ENCODE results near the gene DNAH7.
"Not testable (repeated sequence)": the region's sequence is repeated elsewhere in the genome, so short reads cannot be mapped to it uniquely, and the experiment has no call there.

The DNAH7 gene

GRCh38 chr2:195716466-195716865 lies 352.2 kb downstream of the DNAH7 start:
- ATAC-seq (no peak), DNase-seq (no peak)

- no peak for DNase-seq
- no peak for ATAC-seq
These were observed 357.2 kb downstream of the DNAH7 start for GRCh38 chr2:195711478-195711877.

DNA sequence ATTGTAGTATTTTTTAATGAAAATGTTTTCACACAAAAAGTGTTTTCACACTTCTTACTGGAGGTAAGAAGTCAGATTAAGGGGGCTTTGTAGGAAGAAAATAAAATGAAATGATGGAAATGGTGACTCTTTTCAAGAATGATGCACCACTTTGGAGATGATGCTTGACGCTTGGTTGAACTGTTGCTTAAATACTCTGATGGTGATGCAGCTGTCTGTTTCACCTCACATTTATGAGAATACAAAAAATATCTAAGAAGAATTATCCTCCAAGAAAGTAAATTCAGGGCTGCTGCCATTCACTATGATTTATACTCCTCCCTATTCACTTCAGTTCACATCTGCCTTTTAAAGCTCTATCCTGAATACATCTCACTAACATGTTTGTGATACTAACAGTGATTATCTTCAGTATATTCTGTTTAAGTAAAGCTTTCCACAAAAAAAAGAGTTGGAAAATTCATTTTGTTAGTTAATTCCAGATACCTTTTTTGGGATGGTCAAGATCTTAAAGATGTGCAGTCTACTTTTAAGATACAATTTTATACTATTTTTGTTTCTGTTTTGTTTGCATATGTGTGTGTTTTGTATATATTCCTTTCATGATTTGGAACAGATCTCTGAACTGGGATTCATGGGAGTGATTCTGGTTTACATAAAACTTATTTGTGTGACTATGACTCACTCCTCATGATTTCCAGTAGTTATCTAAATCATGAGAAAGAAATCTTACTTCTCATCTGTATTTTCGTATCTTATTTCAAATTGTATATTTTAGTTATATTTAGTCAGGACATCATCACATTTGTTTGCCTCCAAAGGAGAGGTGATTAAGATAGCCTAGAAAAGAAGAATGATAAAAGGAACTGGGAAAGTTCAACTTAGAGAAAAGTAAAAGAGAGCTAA lies 358.5 kb downstream of the DNAH7 start:
- DNase-seq = no peak
- no peak for ATAC-seq

- ATAC-seq = no peak
- no peak for DNase-seq
These were observed 362.3 kb downstream of the DNAH7 start for GRCh38 chr2:195706161-195706900.

DNA sequence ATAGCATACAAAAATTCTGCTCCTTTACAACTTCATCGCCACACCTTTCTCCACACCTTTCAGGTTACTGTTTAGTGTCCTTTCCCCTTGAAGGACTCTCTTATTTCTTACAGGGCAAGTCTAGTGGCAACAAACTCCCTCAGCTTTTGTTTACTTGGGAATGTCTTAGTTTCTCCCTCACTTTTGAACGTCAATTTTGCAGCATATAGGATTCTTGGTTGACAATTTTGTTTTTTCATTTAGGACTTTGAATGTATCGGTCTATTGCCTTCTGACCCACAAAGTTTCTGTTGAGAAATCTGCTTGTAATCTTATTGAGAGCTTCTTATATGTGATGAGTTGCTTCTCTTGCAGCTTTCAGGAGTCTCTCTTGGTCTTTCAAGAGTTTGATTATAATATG lies 368.2 kb downstream of the DNAH7 start:
- DNase-seq (no peak), ATAC-seq (no peak)

DNA sequence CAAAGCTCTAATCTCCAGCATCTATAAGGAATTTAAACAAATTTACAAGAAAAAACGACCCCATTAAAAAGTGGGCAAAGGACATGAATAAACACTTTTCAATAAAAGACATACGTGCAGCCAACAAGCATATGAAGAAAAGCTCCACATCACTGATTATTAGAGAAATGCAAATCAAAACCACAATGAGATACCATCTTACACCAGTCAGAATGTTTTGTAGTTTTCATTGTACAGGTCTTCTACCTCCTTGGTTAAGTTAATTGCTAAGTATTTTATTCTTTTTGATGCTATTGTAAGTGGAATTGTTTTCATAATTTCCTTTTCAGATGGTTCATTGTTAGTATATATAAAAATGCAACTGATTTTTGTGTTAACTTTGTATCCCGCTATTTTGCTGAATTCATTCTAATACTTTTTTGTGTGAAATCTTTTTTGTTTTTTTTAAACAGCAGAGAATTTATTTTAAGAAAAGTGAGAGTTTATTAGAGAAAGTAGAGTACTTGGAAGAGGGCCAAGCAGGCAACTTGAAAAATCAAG lies 370.9 kb downstream of the DNAH7 start:
- DNase-seq = no peak
- no peak for ATAC-seq

- no peak for ATAC-seq
These were observed 372.6 kb downstream of the DNAH7 start for GRCh38 chr2:195696012-195696411.

GRCh38 chr2:195695002-195695631 lies 373.5 kb downstream of the DNAH7 start:
- DNase-seq (no peak), ATAC-seq (no peak)

More at GRCh38 chr2:195696012-195696411, 372.6 kb downstream of the DNAH7 start:
- DNase-seq = no peak

GRCh38 chr2:195694553-195694952 lies 374.1 kb downstream of the DNAH7 start:
- DNase-seq (no peak), ATAC-seq (no peak)

DNA sequence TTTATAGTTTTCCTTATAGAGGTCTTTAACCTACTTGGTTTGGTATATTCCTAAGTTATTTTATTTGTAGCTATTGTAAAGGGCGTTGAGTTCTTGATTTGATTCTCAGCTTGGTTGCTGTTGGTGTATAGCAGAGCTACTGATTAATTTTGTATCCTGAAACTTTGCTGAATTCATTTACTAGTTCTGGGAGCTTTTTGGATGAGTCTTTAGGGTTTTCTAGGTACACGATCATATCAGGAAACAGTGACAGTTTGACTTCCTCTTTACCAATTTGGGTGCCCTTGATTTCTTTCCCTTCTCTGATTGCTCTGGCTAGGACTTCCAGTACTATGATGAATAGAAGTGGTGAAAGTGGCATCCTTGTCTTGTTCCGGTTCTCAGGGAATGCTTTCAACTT lies 376.1 kb downstream of the DNAH7 start:
- not testable (repeated sequence) for ATAC-seq, DNase-seq

Measured in stimulated activated naive CD8-positive, alpha-beta T cell treated with anti-CD3 and anti-CD28 coated beads, Interleukin-15, Interleukin-2, amounts not matched to agents 100 U/mL and 50 U/mL, for 24 hours (primary cell).